Naive thymus-derived CD8-positive, alpha-beta T cell (primary cell): ENCODE measurements around the gene PDLIM4. TPM values are rescaled to one million over a fixed set of nuclear protein-coding genes. Genes with fewer than 3 reads are reported as not detected.
A peak's percentile ranks its signal among the peaks of the same experiment; 100 is the strongest.

ENCODE experiments used
- ATAC-seq, 2 donors: fragments of 150-1000 bp; cut with Tn5 transposase in 1 of 2; sonication (Bioruptor Pico), chemical (Tn5 transposase) in 1 of 2; 1 replicate in 1 of 2; 2 replicates in 1 of 2; pipeline ENCODE4 v1.10.0; 2021; ENCODE audit warnings: mild to moderate bottlenecking in 2 of 2, moderate library complexity in 2 of 2
- POLR2A ChIA-PET: fragments of 350-600 bp; sonication (Branson Sonifier 250); formaldehyde crosslinking; loops from one replicate; lab custom pipeline; 2021; ENCODE audit warnings: antibody characterized with exemption; lab: Charles Lee
- DNase-seq, 10 donors: peaks; one replicate each; pipeline versions ENCODE4 v3.0.0 to v3.0.0-alpha.2; 2020 to 2022
- H3K27ac Mint-ChIP-seq, 10 donors: one replicate each; pipeline ENCODE4 v1.8.0; 2020 to 2022; ENCODE audit warnings: mild to moderate bottlenecking in 10 of 10, mixed read lengths in 10 of 10, moderate library complexity in 4 of 10, inconsistent platforms in 1 of 10
- H3K27me3 Mint-ChIP-seq, 5 donors: one replicate each; pipeline ENCODE4 v1.8.0; 2021 to 2022; ENCODE audit warnings: mixed read lengths in 5 of 5
- H3K36me3 Mint-ChIP-seq, 3 donors: one replicate each; pipeline ENCODE4 v1.8.0; 2020 to 2022; ENCODE audit warnings: mixed read lengths in 3 of 3, mild to moderate bottlenecking in 2 of 3, inconsistent platforms in 1 of 3
- H3K4me1 Mint-ChIP-seq, 4 donors: one replicate each; pipeline ENCODE4 v1.8.0; 2021 to 2022; ENCODE audit warnings: mixed read lengths in 4 of 4
- H3K4me3 Mint-ChIP-seq, 10 donors: one replicate each; pipeline ENCODE4 v1.8.0; 2020 to 2022; ENCODE audit warnings: mild to moderate bottlenecking in 10 of 10, mixed read lengths in 10 of 10, moderate library complexity in 6 of 10, inconsistent platforms in 1 of 10
- H3K9me3 Mint-ChIP-seq, 9 donors: one replicate each; pipeline ENCODE4 v1.8.0; 2020 to 2022; ENCODE audit warnings: mixed read lengths in 9 of 9, mild to moderate bottlenecking in 3 of 9, inconsistent platforms in 1 of 9, moderate library complexity in 1 of 9
- polyA plus RNA-seq, 3 donors: library from polyadenylated mRNA; unstranded; fragments of 300-500 nt; fragmentation: Illumina TruSeq; gene quantifications; one replicate each; pipeline ENCODE4 v1.2.3, GENCODE V29; 2021
- total RNA-seq, 8 experiments: library from RNA in 2 of 8; stranded (reverse) in 2 of 8; gene quantifications; one replicate each; pipeline ENCODE4 v1.2.3 and lab custom pipeline; 2021 to 2026

PDLIM4 gene
- total and polyA plus RNA-seq, 5 experiments from 2014 or later = not detected

- POLR2A ChIA-PET = no interaction called here
These were observed 1.8 kb downstream of the PDLIM4 start for GRCh38 chr5:132259069-132259851.

GRCh38 chr5:132260051-132260450 lies 2.6 kb downstream of the PDLIM4 start:
- ATAC-seq (no peak), DNase-seq (no peak)
- Mint-ChIP-seq H3K27me3 (peaks cover 6 to 29% (median 16%) of the 10 kb centered on the region in 5 donors), H3K4me1 (peaks cover 12 to 15% (median 14%) of the 10 kb centered on the region in 4 donors), H3K36me3 (no peaks in the 10 kb centered on the region), H3K27ac (peak overlapping the region in 2 of 10 donors; percentile 27 to 39), H3K4me3 (no peak overlapping the region), H3K9me3 (no peaks in the 10 kb centered on the region)
- POLR2A ChIA-PET = no interaction called here

More at GRCh38 chr5:132259069-132259851, 1.8 kb downstream of the PDLIM4 start:
- Mint-ChIP-seq H3K4me3 (peak overlapping the region in 2 of 10 donors; percentile 14 to 16), H3K9me3 (no peaks in the 10 kb centered on the region), H3K36me3 (no peaks in the 10 kb centered on the region), H3K27ac (peak overlapping the region in 1 of 10 donors; percentile 34), H3K27me3 (peaks cover 6 to 35% (median 18%) of the 10 kb centered on the region in 5 donors), H3K4me1 (peaks cover 12 to 14% (median 13%) of the 10 kb centered on the region in 4 donors)
- no peak for DNase-seq
- ATAC-seq = no peak

- ATAC-seq (peak; percentile 47 to 55), DNase-seq (no peak)
- H3K36me3 Mint-ChIP-seq = no peaks in the 10 kb centered on the region
- peak overlapping the region in 1 of 10 donors; percentile 26 for H3K4me3 Mint-ChIP-seq
- peaks cover 6 to 20% (median 13%) of the 10 kb centered on the region in 5 donors for H3K27me3 Mint-ChIP-seq
- H3K9me3 Mint-ChIP-seq = no peaks in the 10 kb centered on the region
- H3K27ac Mint-ChIP-seq = peak overlapping the region in 1 of 10 donors; percentile 27
- H3K4me1 Mint-ChIP-seq = peaks cover 12 to 15% (median 14%) of the 10 kb centered on the region in 4 donors
- POLR2A ChIA-PET = no interaction called here
These were observed 3.4 kb downstream of the PDLIM4 start for GRCh38 chr5:132260714-132261551.

- Mint-ChIP-seq H3K27ac (no peak overlapping the region), H3K4me3 (no peak overlapping the region), H3K9me3 (no peaks in the 10 kb centered on the region), H3K36me3 (no peaks in the 10 kb centered on the region), H3K4me1 (peaks cover 9 to 12% (median 11%) of the 10 kb centered on the region in 4 donors), H3K27me3 (peaks cover 0 to 8% (median 5%) of the 10 kb centered on the region in 5 donors)
- DNase-seq = peak in 1 of 10 donors; percentile 13
- ATAC-seq = no peak
- POLR2A ChIA-PET = no interaction called here
These were observed 4.7 kb downstream of the PDLIM4 start for GRCh38 chr5:132261881-132262845.

- POLR2A ChIA-PET = no interaction called here
These were observed 5.5 kb downstream of the PDLIM4 start for GRCh38 chr5:132262882-132263547.

GRCh38 chr5:132263548-132264261 lies 6.2 kb downstream of the PDLIM4 start:
- Mint-ChIP-seq H3K4me3 (no peak overlapping the region), H3K36me3 (no peaks in the 10 kb centered on the region), H3K4me1 (peaks cover 8 to 12% (median 11%) of the 10 kb centered on the region in 4 donors), H3K9me3 (no peaks in the 10 kb centered on the region), H3K27me3 (peaks cover 0 to 4% (median 0%) of the 10 kb centered on the region in 5 donors), H3K27ac (no peak overlapping the region)
- DNase-seq (peak in 1 of 10 donors; percentile 10), ATAC-seq (peak in 1 of 2 donors; percentile 47)
- POLR2A ChIA-PET = interaction anchor here (0.5 kb wide), 1 partner anchor 1593 kb away, joined by 3 read pairs; no protein-coding TSS in a partner anchor

More at GRCh38 chr5:132262882-132263547, 5.5 kb downstream of the PDLIM4 start:
- peaks cover 0 to 5% (median 4%) of the 10 kb centered on the region in 5 donors for H3K27me3 Mint-ChIP-seq
- no peak overlapping the region for H3K4me3 Mint-ChIP-seq
- H3K9me3 Mint-ChIP-seq = no peaks in the 10 kb centered on the region
- peaks cover 8 to 12% (median 11%) of the 10 kb centered on the region in 4 donors for H3K4me1 Mint-ChIP-seq
- H3K36me3 Mint-ChIP-seq = no peaks in the 10 kb centered on the region
- ATAC-seq = no peak
- no peak overlapping the region for H3K27ac Mint-ChIP-seq
- peak in 1 of 10 donors; percentile 4 for DNase-seq

GRCh38 chr5:132264546-132265335 lies 7.2 kb downstream of the PDLIM4 start:
- Mint-ChIP-seq H3K9me3 (no peaks in the 10 kb centered on the region), H3K36me3 (no peaks in the 10 kb centered on the region), H3K4me3 (no peak overlapping the region), H3K27me3 (peaks cover 0 to 4% (median 0%) of the 10 kb centered on the region in 5 donors), H3K4me1 (peaks cover 8 to 12% (median 11%) of the 10 kb centered on the region in 4 donors), H3K27ac (peak overlapping the region in 1 of 10 donors; percentile 32)
- no peak for DNase-seq
- POLR2A ChIA-PET = no interaction called here
- no peak for ATAC-seq

GRCh38 chr5:132265336-132266030 lies 8.0 kb downstream of the PDLIM4 start:
- H3K4me3 Mint-ChIP-seq = no peak overlapping the region
- DNase-seq (no peak), ATAC-seq (no peak)

GRCh38 chr5:132266031-132266835 lies 8.7 kb downstream of the PDLIM4 start:
- Mint-ChIP-seq H3K9me3 (no peaks in the 10 kb centered on the region), H3K36me3 (no peaks in the 10 kb centered on the region), H3K27me3 (no peaks in the 10 kb centered on the region), H3K27ac (no peak overlapping the region), H3K4me1 (peaks cover 2 to 6% (median 4%) of the 10 kb centered on the region in 4 donors), H3K4me3 (peak overlapping the region in 1 of 10 donors; percentile 10)
- no peak for ATAC-seq
- DNase-seq = no peak
- POLR2A ChIA-PET = no interaction called here

More at GRCh38 chr5:132265336-132266030, 8.0 kb downstream of the PDLIM4 start:
- POLR2A ChIA-PET = no interaction called here
- peaks cover 0 to under 1% (median 0%) of the 10 kb centered on the region in 5 donors for H3K27me3 Mint-ChIP-seq
- H3K4me1 Mint-ChIP-seq = peaks cover 4 to 7% (median 6%) of the 10 kb centered on the region in 4 donors
- no peaks in the 10 kb centered on the region for H3K9me3 Mint-ChIP-seq
- H3K27ac Mint-ChIP-seq = no peak overlapping the region
- H3K36me3 Mint-ChIP-seq = no peaks in the 10 kb centered on the region
